ENCODE data around the gene SPATA33. TPM values are rescaled to one million over a fixed set of nuclear protein-coding genes. Genes with fewer than 3 reads are reported as not detected.

SPATA33 gene
- total and polyA plus RNA-seq, 10 of the 15 experiments (the other 5 are each of a cell fraction or from before 2014, with no cell fraction given): 1.1 to 15.8 (median 7.6) TPM

DNA sequence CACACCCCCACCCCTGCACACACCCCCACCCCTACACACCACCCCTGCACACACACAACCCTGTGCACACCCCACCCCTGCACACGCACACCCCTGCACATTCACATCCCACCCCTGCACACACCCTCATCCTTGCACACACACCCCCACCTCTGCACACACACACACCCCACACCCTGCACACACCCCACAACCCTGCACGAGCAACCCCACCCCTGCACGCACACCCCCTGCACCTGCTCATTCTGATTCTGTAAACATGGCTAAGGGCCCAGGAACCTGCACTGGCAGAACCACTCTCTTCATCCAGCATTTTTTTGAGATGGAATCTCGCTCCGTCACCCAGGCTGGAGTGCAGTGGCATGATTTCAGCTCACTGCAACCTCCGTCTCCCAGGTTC, 18.3 kb upstream of the SPATA33 start:
- no peak overlapping the region for H2AFZ ChIP-seq (ENCODE audit: control insufficient read depth, low read depth, low read length)
- in situ Hi-C loops (cut with MboI): no loop called here
- intact Hi-C loops (cut with micrococcal nuclease; ENCODE audit: unreplicated experiment): no loop called here
- no peak overlapping the region for H3K4me2 ChIP-seq (ENCODE audit: control insufficient read depth, insufficient read depth)
- H3K27me3 ChIP-seq (replicated peaks in 1 of 2; ENCODE audit: control insufficient read depth in 2 of 2, insufficient read depth in 2 of 2, low read length in 1 of 2): no peaks in the 10 kb centered on the region; a peak in 1 of 4 replicates
- FAIRE-seq (no peak), DNase-seq (ENCODE audit: low read depth, low spot score) (no peak), ATAC-seq (no peak)
- no peaks in the 10 kb centered on the region for H3K79me2 ChIP-seq (ENCODE audit: control insufficient read depth, insufficient read depth, low read length)
- no peaks in the 10 kb centered on the region for H4K20me1 ChIP-seq (ENCODE audit: control insufficient read depth, insufficient read depth)
- ChIA-PET RAD21 (ENCODE audit: unreplicated experiment) (no interaction called here), CTCF (interaction anchor here (1.0 kb wide), 1 partner anchor 39 kb away, joined by 4 read pairs; no protein-coding TSS in a partner anchor), SMC1A (ENCODE audit: uncharacterized antibody, unreplicated experiment) (no interaction called here), POLR2A (no interaction called here)
- WGBS (ENCODE audit: insufficient coverage, insufficient replicate concordance, low lambda C conversion rate, missing lambda C conversion rate): 74% methylated on average over 5 of the region's 6 CpGs
- no peak overlapping the region for H3K4me3 ChIP-seq
- TF ChIP-seq, protein P1, sequence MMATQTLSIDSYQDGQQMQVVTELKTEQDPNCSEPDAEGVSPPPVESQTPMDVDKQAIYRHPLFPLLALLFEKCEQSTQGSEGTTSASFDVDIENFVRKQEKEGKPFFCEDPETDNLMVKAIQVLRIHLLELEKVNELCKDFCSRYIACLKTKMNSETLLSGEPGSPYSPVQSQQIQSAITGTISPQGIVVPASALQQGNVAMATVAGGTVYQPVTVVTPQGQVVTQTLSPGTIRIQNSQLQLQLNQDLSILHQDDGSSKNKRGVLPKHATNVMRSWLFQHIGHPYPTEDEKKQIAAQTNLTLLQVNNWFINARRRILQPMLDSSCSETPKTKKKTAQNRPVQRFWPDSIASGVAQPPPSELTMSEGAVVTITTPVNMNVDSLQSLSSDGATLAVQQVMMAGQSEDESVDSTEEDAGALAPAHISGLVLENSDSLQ (IDR thresholded peaks at IDR 0.05): no peak
- TF ChIP-seq NR2F1 (conservative IDR thresholded peaks at IDR 0.05): no peak
- TF ChIP-seq NBN (IDR thresholded peaks at IDR 0.05): no peak
- TF ChIP-seq ZNF384 (IDR thresholded peaks at IDR 0.05; ENCODE audit: borderline replicate concordance, low read depth, low read length): no peak
- TF ChIP-seq POU2F2 (IDR thresholded peaks at IDR 0.05; ENCODE audit: borderline replicate concordance, low read depth, low read length): no peak
- TF ChIP-seq TARDBP (IDR thresholded peaks at IDR 0.05; ENCODE audit: borderline replicate concordance): no peak
- no peak for TF ChIP-seq POLR2AphosphoS2 (IDR thresholded peaks at IDR 0.05; ENCODE audit: low read depth, low read length)
- no peak overlapping the region for H3K27ac ChIP-seq (ENCODE audit: control insufficient read depth, insufficient read depth)
- no peak overlapping the region for H3K9ac ChIP-seq (ENCODE audit: control insufficient read depth, insufficient read depth, low read length)
- peaks cover 2% of the 10 kb centered on the region; the same call in 1 of the 3 replicates for H3K9me3 ChIP-seq (replicated peaks; ENCODE audit: control insufficient read depth, insufficient read depth, low read length)
- no peaks in the 10 kb centered on the region for H3K36me3 ChIP-seq (ENCODE audit: control insufficient read depth in 2 of 2, insufficient read depth in 2 of 2, low read length in 1 of 2)
- H3K4me1 ChIP-seq (ENCODE audit: control insufficient read depth, insufficient read depth, low read length): no peaks in the 10 kb centered on the region
- no TSS peak for BruUV-seq (replicated peaks)

Data from GM12878 (cell line).